ENCODE results near the gene PCCA.
A peak's percentile ranks its signal among the peaks of the same experiment; 100 is the strongest.
"Not testable (repeated sequence)": the region's sequence is repeated elsewhere in the genome, so short reads cannot be mapped to it uniquely, and the experiment has no call there.

The PCCA gene, protein sequence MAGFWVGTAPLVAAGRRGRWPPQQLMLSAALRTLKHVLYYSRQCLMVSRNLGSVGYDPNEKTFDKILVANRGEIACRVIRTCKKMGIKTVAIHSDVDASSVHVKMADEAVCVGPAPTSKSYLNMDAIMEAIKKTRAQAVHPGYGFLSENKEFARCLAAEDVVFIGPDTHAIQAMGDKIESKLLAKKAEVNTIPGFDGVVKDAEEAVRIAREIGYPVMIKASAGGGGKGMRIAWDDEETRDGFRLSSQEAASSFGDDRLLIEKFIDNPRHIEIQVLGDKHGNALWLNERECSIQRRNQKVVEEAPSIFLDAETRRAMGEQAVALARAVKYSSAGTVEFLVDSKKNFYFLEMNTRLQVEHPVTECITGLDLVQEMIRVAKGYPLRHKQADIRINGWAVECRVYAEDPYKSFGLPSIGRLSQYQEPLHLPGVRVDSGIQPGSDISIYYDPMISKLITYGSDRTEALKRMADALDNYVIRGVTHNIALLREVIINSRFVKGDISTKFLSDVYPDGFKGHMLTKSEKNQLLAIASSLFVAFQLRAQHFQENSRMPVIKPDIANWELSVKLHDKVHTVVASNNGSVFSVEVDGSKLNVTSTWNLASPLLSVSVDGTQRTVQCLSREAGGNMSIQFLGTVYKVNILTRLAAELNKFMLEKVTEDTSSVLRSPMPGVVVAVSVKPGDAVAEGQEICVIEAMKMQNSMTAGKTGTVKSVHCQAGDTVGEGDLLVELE

GRCh38 chr13:100088644-100089464 lies at the start of gene PCCA:
Gene PCCA, plus strand, starts transcription at chr13:100089093. Its CDS starts 28 bp downstream, at chr13:100089121.
- DNase-seq, result peak; percentile 79

GRCh38 chr13:100039740-100040139 lies 49.2 kb upstream of the PCCA start:
- DNase-seq, result no peak

DNA sequence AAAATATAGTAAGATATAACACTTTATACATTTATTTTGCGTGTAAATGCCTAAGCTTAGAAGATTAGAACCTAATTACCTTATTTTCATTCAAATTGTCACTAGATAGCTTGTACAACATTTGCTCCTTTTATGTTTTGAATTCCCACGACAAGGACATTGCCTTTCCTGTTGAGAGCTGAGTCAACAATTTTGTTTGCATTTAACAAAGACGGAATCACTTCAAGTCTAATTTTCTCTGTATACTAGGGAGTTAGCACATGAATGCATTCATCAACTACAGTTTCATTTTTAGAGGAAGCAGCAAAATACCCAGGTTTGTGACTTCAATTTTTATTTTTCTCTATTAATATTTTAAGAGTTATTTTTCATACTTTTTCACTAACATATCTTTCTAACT lies 48.7 kb upstream of the PCCA start:
- DNase-seq, result no peak

DNA sequence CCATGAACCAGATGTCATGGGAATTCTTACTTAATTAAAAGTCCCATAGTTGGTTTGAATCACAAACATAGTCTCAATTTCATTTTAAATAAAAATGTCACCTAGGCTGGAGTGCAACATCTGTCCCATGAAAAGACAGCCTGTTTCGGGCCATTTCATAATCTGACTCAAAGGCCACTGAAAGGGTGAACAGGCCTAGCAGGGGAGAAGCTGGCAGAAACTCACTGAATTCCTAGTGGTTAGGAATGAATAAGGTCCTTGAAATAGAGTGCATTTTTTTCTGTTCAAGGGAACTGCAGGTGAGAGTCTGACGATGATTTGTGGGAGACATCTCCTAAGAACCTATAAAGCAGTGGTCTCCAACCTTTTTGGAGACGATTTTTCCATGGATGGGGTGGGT lies 44.0 kb upstream of the PCCA start:
- DNase-seq, result no peak

DNA sequence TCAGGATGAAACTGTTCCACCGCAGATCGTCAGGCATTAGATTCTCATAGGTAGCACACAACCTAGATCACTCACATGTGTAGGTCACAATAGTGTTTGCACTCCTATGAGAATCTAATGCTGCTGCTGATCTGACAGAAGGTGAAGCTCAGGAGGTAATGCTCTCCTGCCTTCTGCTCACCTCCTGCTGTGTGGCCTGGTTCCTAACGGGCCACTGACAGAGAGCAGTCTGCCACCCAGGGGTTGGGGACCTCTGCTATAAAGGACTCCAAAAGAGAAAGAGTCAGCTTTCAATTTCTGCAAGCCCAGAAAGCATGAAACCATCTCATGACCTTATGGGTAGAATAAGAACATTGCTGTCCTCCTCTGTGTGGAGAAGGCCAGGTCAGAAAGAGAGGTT lies 43.5 kb upstream of the PCCA start:
- DNase-seq, result no peak

GRCh38 chr13:100051070-100051469 lies 37.8 kb upstream of the PCCA start:
- no peak for DNase-seq

GRCh38 chr13:100059827-100060226 lies 29.1 kb upstream of the PCCA start:
- DNase-seq, result no peak

DNA sequence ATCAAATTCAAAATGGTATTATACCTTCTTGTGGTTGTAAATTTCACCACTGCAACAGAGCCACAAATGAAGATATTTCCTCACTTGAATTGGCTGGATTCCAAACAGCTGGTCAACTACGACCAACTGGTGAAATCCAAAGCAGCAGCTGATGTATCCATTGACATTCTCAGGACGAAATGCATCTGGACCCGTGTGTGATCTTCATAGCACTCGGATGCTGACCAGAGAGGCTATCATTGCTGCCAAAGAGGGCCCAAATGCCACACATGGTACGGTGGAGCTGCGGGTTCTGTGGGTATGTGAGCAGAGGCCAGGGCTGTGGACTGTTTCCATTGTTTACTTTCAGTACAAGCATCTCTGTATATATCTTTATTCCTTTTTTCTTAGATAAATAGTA lies 25.6 kb upstream of the PCCA start:
- DNase-seq, result no peak

- no peak for DNase-seq
Measured at GRCh38 chr13:100063906-100064305, 25.0 kb upstream of the PCCA start.

DNA sequence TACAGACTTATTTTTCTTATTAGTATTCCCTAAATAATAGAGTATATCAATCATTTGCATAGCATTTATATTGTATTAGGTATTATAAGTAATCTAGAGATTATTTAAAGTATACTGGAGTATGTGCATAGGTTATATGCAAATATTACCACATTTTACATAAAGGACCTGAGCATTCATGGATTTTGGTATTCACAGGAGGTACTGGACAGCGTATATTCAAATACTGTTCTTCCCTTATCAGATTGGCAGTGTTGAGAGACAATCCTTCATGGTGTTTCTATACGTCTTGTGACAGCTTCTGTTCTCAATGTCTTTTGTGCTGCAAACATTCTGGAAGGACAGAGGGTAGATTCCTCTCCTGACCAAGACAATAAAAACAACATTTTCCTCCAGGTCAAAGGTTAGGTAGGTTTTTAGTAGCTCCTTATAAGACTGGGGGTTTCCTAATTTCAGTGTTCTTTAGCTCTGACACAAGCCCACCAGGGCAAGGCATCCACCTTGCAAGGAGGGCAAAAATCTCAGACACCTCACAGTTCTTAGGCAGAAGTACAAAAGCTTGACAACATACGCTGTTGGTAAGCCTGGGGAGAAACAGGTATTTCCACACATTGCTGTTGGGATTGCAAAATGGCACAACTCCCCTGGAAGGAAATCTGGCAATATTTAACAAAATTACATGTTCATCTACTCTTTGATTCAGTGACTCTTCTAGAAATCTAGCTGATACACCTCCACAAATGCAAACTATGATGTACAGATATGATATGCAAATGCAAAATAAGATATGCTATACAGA lies 20.6 kb upstream of the PCCA start:
- no peak for DNase-seq

DNA sequence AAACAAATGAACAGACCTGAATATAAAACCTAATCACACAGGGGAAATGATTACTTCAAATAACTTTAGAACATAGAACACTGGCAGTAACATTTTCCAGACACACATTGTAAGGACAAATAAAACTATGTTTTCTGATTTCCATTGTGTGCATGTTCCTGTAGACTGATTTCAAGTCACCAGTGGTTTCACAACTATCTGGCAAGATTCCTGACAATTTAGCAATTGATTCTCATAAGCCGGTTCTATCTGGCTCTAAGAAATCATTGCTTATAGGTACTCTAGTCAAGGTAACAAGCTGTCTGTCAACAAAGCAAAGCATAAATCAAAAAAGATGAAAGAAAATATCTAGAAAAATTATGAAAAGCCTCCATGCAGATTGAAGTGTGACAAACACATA lies 19.6 kb upstream of the PCCA start:
- no peak for DNase-seq

GRCh38 chr13:100075700-100076587 lies 12.9 kb upstream of the PCCA start:
- no peak for DNase-seq

GRCh38 chr13:100079003-100079402 lies 9.9 kb upstream of the PCCA start:
- not testable (repeated sequence) for DNase-seq

DNA sequence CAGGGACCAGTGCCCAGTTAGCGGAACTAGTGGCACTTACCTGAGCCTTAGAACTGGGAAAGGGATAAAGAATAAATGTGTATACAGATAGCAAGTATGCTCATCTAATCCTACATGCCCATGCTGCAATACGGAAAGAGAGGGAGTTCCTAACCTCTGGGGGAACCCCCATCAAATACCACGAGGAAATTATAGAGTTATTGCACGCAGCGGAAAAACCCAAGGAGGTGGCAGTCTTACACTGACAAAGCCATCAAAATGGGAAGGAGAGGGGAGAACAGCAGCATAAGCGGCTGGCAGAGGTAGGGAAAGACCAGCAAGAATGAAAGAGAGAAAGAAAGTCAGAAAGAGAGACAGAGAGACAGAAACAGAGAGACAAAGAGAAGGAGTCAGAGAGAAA lies 5.5 kb upstream of the PCCA start:
- not testable (repeated sequence) for DNase-seq

DNA sequence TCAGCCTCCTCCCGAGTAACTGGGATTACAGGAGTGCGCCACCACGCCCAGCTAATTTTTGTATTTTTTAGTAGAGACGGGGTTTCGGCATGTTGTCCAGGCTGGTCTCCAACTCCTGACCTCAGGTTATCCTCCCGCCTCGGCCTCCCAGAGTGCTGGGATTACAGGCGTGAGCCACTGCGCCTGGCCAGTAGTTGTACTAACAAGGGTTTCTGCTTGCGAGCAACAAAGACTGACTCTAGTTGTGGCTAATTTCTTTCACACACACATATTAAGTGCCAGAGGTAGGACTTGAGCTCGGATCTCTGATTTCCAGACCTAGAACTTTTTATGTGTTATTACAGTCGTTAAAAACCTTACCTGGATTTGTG lies 635 bp upstream of the PCCA start:
- no peak for DNase-seq

- DNase-seq, result peak; percentile 40
Measured at GRCh38 chr13:100089465-100090032, 656 bp downstream of the PCCA start.

- no peak for DNase-seq
Measured at GRCh38 chr13:100090861-100091260, 2.0 kb downstream of the PCCA start.

GRCh38 chr13:100091391-100091790 lies 2.5 kb downstream of the PCCA start:
- DNase-seq, result no peak

DNA sequence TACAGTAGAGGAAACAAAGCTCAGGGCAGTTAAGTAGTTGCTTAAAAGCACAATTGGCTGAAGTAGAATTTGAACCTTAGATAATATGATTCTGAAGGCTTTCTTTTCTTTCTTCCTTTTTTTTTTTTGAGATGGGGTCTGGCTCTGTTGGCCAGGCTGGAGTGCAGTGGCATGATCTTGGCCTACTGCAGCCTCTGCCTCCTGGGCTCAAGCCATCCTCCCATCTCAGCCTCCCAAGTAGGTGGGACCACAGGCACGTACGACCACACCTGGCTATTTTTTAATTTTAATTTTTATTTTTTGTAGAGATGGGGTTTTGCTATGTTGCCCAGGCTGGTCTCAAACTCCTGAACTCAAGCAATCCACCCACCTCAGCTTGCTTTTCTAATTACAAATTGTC lies 3.4 kb downstream of the PCCA start:
- not testable (repeated sequence) for DNase-seq

DNA sequence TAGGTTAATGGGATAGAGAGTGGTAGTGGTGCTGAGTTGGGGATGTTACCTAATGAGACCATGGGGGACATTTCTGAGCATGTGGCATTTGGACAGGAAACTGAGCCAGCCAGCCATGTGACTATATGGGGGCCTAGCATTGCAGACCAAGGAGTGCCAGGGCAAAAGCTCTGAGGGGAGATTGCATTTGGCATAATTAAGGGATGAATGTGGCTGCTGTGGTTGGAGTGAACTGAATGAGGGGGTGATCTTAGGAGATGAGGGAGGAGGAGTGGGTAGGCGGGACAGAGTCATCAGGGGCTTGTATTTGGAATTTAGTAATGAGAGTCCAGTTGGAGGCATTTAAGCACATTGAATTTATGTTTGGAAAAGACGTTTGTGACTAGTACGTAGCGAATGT lies 6.6 kb downstream of the PCCA start:
- no peak for DNase-seq

- DNase-seq, result no peak
Measured at GRCh38 chr13:100096526-100096925, 7.6 kb downstream of the PCCA start.
